Neural cell (in vitro differentiated cells): Measurements from ENCODE around the gene ARHGAP29. TPM values are rescaled to one million over a fixed set of nuclear protein-coding genes. Genes with fewer than 3 reads are reported as not detected.
"Not testable (repeated sequence)": the region's sequence is repeated elsewhere in the genome, so short reads cannot be mapped to it uniquely, and the experiment has no call there.

Source experiments
- H2AFZ ChIP-seq: fragments of 200-600, 300-800 bp; sonication (generic), shearing (Covaris generic); 2 replicates; pipeline ENCODE4 v1.6.0; 2014; ENCODE audit warnings: low read depth, mild to moderate bottlenecking, antibody characterized with exemption, low read length, moderate library complexity
- H3F3A ChIP-seq: fragments of 200-600 bp; shearing (Covaris generic); 2 replicates; pipeline ENCODE4 v1.6.1; 2016; ENCODE audit warnings: mild to moderate bottlenecking, moderate library complexity, mixed read lengths, antibody characterized with exemption, low read length; ENCODE audit not compliant: insufficient read depth, poor library complexity, severe bottlenecking
- H3K27ac ChIP-seq: fragments of 200-600, 300-800 bp; sonication (generic), shearing (Covaris generic); 2 replicates; pipeline ENCODE4 v1.5.1; 2014; ENCODE audit warnings: mild to moderate bottlenecking, low read length, moderate library complexity
- H3K27me3 ChIP-seq: fragments of 300-800, 200-600 bp; sonication (generic), shearing (Covaris generic); 2 replicates; pipeline ENCODE4 v1.6.0; 2014; ENCODE audit warnings: mild to moderate bottlenecking, low read depth, low read length, moderate library complexity; ENCODE audit not compliant: insufficient read depth
- H3K36me3 ChIP-seq: fragments of 300-800, 200-600 bp; sonication (generic), shearing (Covaris generic); 2 replicates; pipeline ENCODE4 v1.5.1; 2014; ENCODE audit warnings: mild to moderate bottlenecking, antibody characterized with exemption, low read length, moderate library complexity; ENCODE audit not compliant: insufficient read depth
- H3K4me2 ChIP-seq: fragments of 300-800, 200-600 bp; sonication (generic), shearing (Covaris generic); 2 replicates; pipeline ENCODE4 v1.6.0; 2014; ENCODE audit warnings: mild to moderate bottlenecking, low read length
- H3K4me3 ChIP-seq: fragments of 300-800, 200-600 bp; sonication (generic), shearing (Covaris generic); 2 replicates; pipeline ENCODE4 v1.5.1; 2014; ENCODE audit warnings: mild to moderate bottlenecking, low read length, moderate library complexity
- H3K79me2 ChIP-seq: fragments of 200-600 bp; shearing (Covaris generic); replicated peaks from 2 replicates; pipeline ENCODE4 v1.6.0; 2014; ENCODE audit warnings: mild to moderate bottlenecking, low read length, moderate library complexity; ENCODE audit not compliant: insufficient read depth
- H3K9ac ChIP-seq: fragments of 300-800, 200-600 bp; sonication (generic), shearing (Covaris generic); 2 replicates; pipeline ENCODE4 v1.6.1; 2016; ENCODE audit warnings: mild to moderate bottlenecking, low read length, mixed read lengths
- H3K9me2 ChIP-seq: fragments of 200-600 bp; shearing (Covaris generic); 2 replicates; pipeline ENCODE4 v1.6.1; 2016; ENCODE audit warnings: mild to moderate bottlenecking, low read length, mixed read lengths; ENCODE audit not compliant: insufficient read depth
- H3K9me3 ChIP-seq: fragments of 200-600, 300-800 bp; sonication (generic), shearing (Covaris generic); 2 replicates; pipeline ENCODE4 v1.6.1; 2016; ENCODE audit warnings: mild to moderate bottlenecking, mixed run types, low read length, moderate library complexity, mixed read lengths
- H4K20me1 ChIP-seq: fragments of 200-600 bp; shearing (Covaris generic); 2 replicates; pipeline ENCODE4 v1.6.1; 2016; ENCODE audit warnings: mild to moderate bottlenecking, mixed run types; ENCODE audit not compliant: insufficient read depth
- CTCF ChIP-seq: fragments of 450-650 bp; IDR thresholded peaks from 2 replicates; pipeline ENCODE4 v1.5.1; 2014; ENCODE audit warnings: antibody characterized with exemption, mild to moderate bottlenecking, moderate library complexity; ENCODE audit not compliant: poor library complexity, severe bottlenecking
- EP300 ChIP-seq: fragments of 450-650 bp; conservative IDR thresholded peaks from 2 replicates; pipeline ENCODE4 v1.6.1; 2014; ENCODE audit warnings: antibody characterized with exemption, mild to moderate bottlenecking, moderate library complexity; ENCODE audit not compliant: poor library complexity, severe bottlenecking
- EZH2 ChIP-seq: fragments of 200-600, 300-800 bp; shearing (Covaris generic), sonication (generic); IDR thresholded peaks from 2 replicates; pipeline ENCODE4 v1.6.1; 2014; ENCODE audit warnings: antibody characterized with exemption, low read length, borderline replicate concordance, mild to moderate bottlenecking; ENCODE audit not compliant: insufficient read depth, poor library complexity, severe bottlenecking
- MXI1 ChIP-seq: fragments of 450-650 bp; conservative IDR thresholded peaks from 2 replicates; pipeline ENCODE4 v1.6.1; 2014; ENCODE audit warnings: antibody characterized with exemption, mild to moderate bottlenecking; ENCODE audit not compliant: poor library complexity, severe bottlenecking
- POLR2AphosphoS5 ChIP-seq: IDR thresholded peaks from 2 replicates; pipeline ENCODE4 v1.6.1; 2012
- RAD21 ChIP-seq: fragments of 450-650 bp; conservative IDR thresholded peaks from 2 replicates; pipeline ENCODE4 v1.6.1; 2014; ENCODE audit warnings: antibody characterized with exemption, mild to moderate bottlenecking, moderate library complexity
- SMC3 ChIP-seq: fragments of 450-650 bp; conservative IDR thresholded peaks from 2 replicates; pipeline ENCODE4 v1.6.1; 2014; ENCODE audit warnings: antibody characterized with exemption, mild to moderate bottlenecking, moderate library complexity; ENCODE audit not compliant: poor library complexity
- TAF1 ChIP-seq: IDR thresholded peaks from 2 replicates; pipeline ENCODE4 v1.6.1; 2012; ENCODE audit warnings: low read depth
- polyA plus RNA-seq: library from polyadenylated mRNA; depleted of rRNA; stranded (reverse); fragments of >200 nt; gene quantifications from 2 replicates; pipeline ENCODE4 v1.2.3, GENCODE V29; 2014
- TF ChIP-seq, protein P1 (sequence below): IDR thresholded peaks from 2 replicates; pipeline ENCODE4 v1.6.1; 2012; ENCODE audit warnings: borderline replicate concordance

Gene ARHGAP29
- polyA plus RNA-seq, 1 donor from 2014 or later, result 1.2 TPM

DNA sequence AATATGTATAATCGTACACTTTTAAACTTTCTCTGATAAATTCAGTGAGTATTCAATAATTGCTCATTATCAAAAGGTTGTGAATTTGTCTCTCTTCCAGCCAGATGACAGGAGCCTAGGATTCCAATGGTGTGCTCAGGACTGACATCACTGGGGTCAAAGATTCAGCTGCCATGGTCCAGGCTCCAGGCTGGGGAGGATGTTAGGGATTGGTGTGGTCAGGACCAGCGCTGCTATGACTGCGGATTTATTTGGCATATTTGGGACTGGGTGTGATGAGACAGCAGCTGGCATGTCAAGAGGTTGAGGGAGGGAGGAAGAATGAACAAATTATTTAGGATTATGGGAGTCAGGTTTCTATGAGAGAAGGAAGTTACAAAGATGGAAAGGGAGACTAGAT is 68.3 kb downstream of the ARHGAP29 start:
- TF ChIP-seq CTCF (no peak), POLR2AphosphoS5 (no peak), EP300 (no peak), EZH2 (no peak), MXI1 (no peak), SMC3 (no peak), RAD21 (no peak), TAF1 (no peak)
- TF ChIP-seq, protein P1, sequence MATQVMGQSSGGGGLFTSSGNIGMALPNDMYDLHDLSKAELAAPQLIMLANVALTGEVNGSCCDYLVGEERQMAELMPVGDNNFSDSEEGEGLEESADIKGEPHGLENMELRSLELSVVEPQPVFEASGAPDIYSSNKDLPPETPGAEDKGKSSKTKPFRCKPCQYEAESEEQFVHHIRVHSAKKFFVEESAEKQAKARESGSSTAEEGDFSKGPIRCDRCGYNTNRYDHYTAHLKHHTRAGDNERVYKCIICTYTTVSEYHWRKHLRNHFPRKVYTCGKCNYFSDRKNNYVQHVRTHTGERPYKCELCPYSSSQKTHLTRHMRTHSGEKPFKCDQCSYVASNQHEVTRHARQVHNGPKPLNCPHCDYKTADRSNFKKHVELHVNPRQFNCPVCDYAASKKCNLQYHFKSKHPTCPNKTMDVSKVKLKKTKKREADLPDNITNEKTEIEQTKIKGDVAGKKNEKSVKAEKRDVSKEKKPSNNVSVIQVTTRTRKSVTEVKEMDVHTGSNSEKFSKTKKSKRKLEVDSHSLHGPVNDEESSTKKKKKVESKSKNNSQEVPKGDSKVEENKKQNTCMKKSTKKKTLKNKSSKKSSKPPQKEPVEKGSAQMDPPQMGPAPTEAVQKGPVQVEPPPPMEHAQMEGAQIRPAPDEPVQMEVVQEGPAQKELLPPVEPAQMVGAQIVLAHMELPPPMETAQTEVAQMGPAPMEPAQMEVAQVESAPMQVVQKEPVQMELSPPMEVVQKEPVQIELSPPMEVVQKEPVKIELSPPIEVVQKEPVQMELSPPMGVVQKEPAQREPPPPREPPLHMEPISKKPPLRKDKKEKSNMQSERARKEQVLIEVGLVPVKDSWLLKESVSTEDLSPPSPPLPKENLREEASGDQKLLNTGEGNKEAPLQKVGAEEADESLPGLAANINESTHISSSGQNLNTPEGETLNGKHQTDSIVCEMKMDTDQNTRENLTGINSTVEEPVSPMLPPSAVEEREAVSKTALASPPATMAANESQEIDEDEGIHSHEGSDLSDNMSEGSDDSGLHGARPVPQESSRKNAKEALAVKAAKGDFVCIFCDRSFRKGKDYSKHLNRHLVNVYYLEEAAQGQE, result no peak
- no peaks in the 10 kb centered on the region for H3F3A ChIP-seq
- H2AFZ ChIP-seq, result no peak overlapping the region
- no peak overlapping the region for H3K9ac ChIP-seq
- no peaks in the 10 kb centered on the region for H4K20me1 ChIP-seq
- H3K9me2 ChIP-seq, result no peaks in the 10 kb centered on the region
- no peaks in the 10 kb centered on the region for H3K27me3 ChIP-seq
- no peaks in the 10 kb centered on the region for H3K36me3 ChIP-seq
- H3K27ac ChIP-seq, result no peak overlapping the region
- H3K4me3 ChIP-seq, result no peak overlapping the region
- H3K4me2 ChIP-seq, result no peak overlapping the region
- H3K79me2 ChIP-seq, result no peaks in the 10 kb centered on the region
- no peaks in the 10 kb centered on the region for H3K9me3 ChIP-seq

- Histone ChIP-seq H3K79me2 (no peaks in the 10 kb centered on the region), H2AFZ (no peak overlapping the region), H4K20me1 (no peaks in the 10 kb centered on the region), H3K27me3 (no peaks in the 10 kb centered on the region), H3K9ac (no peak overlapping the region), H3K4me3 (no peak overlapping the region), H3F3A (no peaks in the 10 kb centered on the region), H3K9me3 (no peaks in the 10 kb centered on the region), H3K36me3 (no peaks in the 10 kb centered on the region), H3K27ac (no peak overlapping the region), H3K4me2 (no peak overlapping the region), H3K9me2 (no peaks in the 10 kb centered on the region)
- TF ChIP-seq SMC3 (no peak), TAF1 (no peak), CTCF (no peak), POLR2AphosphoS5 (no peak), RAD21 (no peak), EZH2 (no peak), MXI1 (no peak), EP300 (no peak)
- TF ChIP-seq, protein P1, result no peak
These were observed 71.5 kb downstream of the ARHGAP29 start for GRCh38 chr1:94165843-94166242.

DNA sequence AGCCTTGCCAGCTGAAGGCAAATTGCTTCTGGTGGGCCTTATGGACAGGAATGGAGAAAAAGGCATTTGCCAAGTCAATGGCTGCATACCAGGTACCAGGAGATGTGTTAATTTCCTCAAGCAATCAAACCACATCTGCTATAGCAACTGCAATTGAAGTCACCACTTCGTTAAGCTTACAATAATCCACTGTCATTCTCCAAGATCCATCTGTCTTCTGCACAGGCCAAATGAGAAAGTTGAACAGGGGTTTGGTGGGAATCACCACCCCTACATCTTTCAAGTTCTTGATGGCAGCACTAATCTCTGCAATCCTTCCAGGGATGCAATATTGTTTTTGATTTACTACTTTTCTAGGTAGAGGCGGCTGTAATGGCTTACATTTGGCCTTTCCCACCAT is 72.5 kb downstream of the ARHGAP29 start:
- H3K27ac ChIP-seq, H4K20me1 ChIP-seq, H3K27me3 ChIP-seq, H3K9me2 ChIP-seq, H3F3A ChIP-seq, H3K4me3 ChIP-seq, H3K9ac ChIP-seq, H3K4me2 ChIP-seq, H3K36me3 ChIP-seq, H3K9me3 ChIP-seq, H2AFZ ChIP-seq, H3K79me2 ChIP-seq: not testable (repeated sequence)
